ENCODE data around the gene SVEP1. TPM values are rescaled to one million over a fixed set of nuclear protein-coding genes. Genes with fewer than 3 reads are reported as not detected.

The SVEP1 gene
- polyA plus RNA-seq, 1 experiment = 24.8 TPM

DNA sequence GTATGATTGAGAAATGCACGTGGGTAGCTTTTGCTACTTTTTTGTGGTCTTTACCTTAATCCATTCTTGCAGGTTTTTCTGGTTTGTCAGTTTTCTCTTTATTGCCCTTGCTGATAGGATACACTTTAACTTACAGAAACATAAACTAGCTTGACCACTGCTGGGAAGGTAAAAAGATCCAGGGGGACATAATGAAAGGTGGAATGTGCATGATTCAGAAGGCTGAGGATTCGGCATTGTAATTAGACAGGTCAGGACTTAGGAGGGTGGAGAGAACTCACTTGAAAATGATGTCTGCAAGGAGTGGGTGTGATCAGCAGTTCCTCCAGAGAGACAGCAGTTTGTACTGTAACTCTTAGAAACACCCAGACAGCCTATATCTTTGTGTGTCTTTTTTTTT is 222.0 kb downstream of the SVEP1 start:
- TF ChIP-seq CTCF (IDR thresholded peaks at IDR 0.05; ENCODE audit: insufficient read depth, low read depth, low read length) = no peak
- Histone ChIP-seq H3K27me3 (ENCODE audit: control insufficient read depth, insufficient read depth, low read length) (no peaks in the 10 kb centered on the region), H3K4me3 (ENCODE audit: low read depth, low read length) (no peak overlapping the region), H3K36me3 (ENCODE audit: control insufficient read depth, insufficient read depth, low read length) (no peaks in the 10 kb centered on the region)
- ChIA-PET CTCF (interaction anchor here (1.2 kb wide), 1 partner anchor 15 kb away, joined by 3 read pairs; no protein-coding TSS in a partner anchor), POLR2A (no interaction called here)
- no peak for DNase-seq (ENCODE audit: low read depth)

DNA sequence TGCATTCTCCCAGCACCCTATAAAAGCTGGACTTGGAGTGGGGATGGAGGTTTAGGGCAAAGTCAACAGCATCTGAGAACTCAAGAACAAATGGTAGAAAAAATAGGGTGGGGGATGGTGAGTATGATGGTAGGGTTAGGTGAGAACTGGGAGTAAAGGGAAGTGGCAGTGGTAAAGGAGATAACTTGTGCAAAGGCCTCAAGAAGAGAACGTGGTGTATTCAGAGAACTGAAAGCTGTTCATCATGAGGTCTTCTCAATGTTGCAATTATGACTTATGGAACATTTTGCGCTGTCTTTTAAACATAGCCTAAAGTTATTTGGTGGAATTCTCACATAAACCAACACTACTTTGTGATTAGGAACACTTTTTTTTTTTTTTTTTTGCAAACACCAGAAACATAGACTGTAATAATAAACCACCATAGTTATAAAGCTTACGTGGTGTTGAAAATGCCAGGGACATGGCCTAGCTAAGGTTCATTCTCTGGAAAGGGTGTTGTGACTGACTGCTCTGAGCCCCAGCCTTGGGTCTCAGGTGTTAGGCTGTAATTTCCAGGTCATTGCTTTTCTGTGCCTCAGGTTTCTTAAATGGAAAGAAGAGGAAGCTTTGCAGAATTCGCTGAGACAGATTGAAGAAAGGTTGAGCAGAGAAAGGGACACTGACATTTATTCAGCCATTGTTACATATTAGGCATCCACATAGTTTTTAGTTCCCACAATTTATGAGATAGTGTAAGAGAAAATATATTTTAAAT is 222.7 kb downstream of the SVEP1 start:
- TF ChIP-seq CTCF (IDR thresholded peaks at IDR 0.05; ENCODE audit: insufficient read depth, low read depth, low read length) = no peak
- Histone ChIP-seq H3K36me3 (ENCODE audit: control insufficient read depth, insufficient read depth, low read length) (no peaks in the 10 kb centered on the region), H3K4me3 (ENCODE audit: low read depth, low read length) (no peak overlapping the region), H3K27me3 (ENCODE audit: control insufficient read depth, insufficient read depth, low read length) (no peaks in the 10 kb centered on the region)
- ChIA-PET CTCF (interaction anchor here (1.2 kb wide), 1 partner anchor 14 kb away, joined by 3 read pairs; no protein-coding TSS in a partner anchor), POLR2A (no interaction called here)
- DNase-seq (ENCODE audit: low read depth) = no peak

DNA sequence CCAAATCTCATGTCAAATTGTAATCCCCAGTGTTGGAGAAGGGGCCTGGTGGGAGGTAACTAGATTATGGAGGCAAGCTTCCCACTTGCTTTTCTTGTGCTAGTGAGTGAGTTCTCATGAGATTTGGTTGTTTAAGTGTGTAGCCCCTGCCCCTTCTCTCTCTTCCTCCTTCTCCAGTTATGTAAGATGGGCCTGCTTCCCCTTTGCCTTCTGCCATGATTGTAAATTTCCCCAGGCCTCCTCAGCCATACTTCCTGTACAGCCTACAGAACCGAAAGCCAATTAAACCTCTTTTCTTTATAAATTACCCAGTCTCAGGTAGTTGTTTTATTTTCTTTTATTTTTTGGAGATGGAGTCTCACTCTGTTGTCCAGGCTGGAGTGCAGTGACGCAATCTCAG is 223.6 kb downstream of the SVEP1 start:
- Histone ChIP-seq H3K4me3 (ENCODE audit: low read depth, low read length) (no peak overlapping the region), H3K27me3 (ENCODE audit: control insufficient read depth, insufficient read depth, low read length) (no peaks in the 10 kb centered on the region), H3K36me3 (ENCODE audit: control insufficient read depth, insufficient read depth, low read length) (no peaks in the 10 kb centered on the region)
- no peak for DNase-seq (ENCODE audit: low read depth)
- no peak for TF ChIP-seq CTCF (IDR thresholded peaks at IDR 0.05; ENCODE audit: insufficient read depth, low read depth, low read length)
- ChIA-PET CTCF (no interaction called here), POLR2A (no interaction called here)

- no peaks in the 10 kb centered on the region for H3K27me3 ChIP-seq (ENCODE audit: control insufficient read depth, insufficient read depth, low read length)
- TF ChIP-seq CTCF (IDR thresholded peaks at IDR 0.05; ENCODE audit: insufficient read depth, low read depth, low read length) = no peak
- DNase-seq (ENCODE audit: low read depth) = peak; percentile 85
- no peaks in the 10 kb centered on the region for H3K36me3 ChIP-seq (ENCODE audit: control insufficient read depth, insufficient read depth, low read length)
- CTCF ChIA-PET = interaction anchor here (0.7 to 1.6 kb wide), 3 partner anchors 11 to 94 kb away, joined by 3 to 7 read pairs (median 4); partner anchors contain the start of gene TXN
- H3K4me3 ChIP-seq (ENCODE audit: low read depth, low read length) = no peak overlapping the region
- POLR2A ChIA-PET = no interaction called here
Observed at GRCh38 chr9:110351009-110351467, 228.5 kb downstream of the SVEP1 start.

GRCh38 chr9:110346325-110346724 is 233.2 kb downstream of the SVEP1 start:
- Histone ChIP-seq H3K27me3 (ENCODE audit: control insufficient read depth, insufficient read depth, low read length) (peaks cover 2% of the 10 kb centered on the region; the same call in 1 of the 2 replicates), H3K4me3 (ENCODE audit: low read depth, low read length) (no peak overlapping the region), H3K36me3 (ENCODE audit: control insufficient read depth, insufficient read depth, low read length) (no peaks in the 10 kb centered on the region)
- DNase-seq (ENCODE audit: low read depth) = no peak
- ChIA-PET CTCF (no interaction called here), POLR2A (no interaction called here)
- no peak for TF ChIP-seq CTCF (IDR thresholded peaks at IDR 0.05; ENCODE audit: insufficient read depth, low read depth, low read length)

Data from BJ (cell line).